Smooth muscle cell (in vitro differentiated cells): Measurements from ENCODE around the gene EPHA1. TPM values are rescaled to one million over a fixed set of nuclear protein-coding genes. Genes with fewer than 3 reads are reported as not detected.

Experiments
- DNase-seq: peaks from one replicate; lab custom pipeline; 2025; ENCODE audit not compliant: unreplicated experiment; lab: John Stamatoyannopoulos, UW
- H2AFZ ChIP-seq: fragments of 200-600 bp; sonication (generic); 2 replicates; pipeline ENCODE4 v1.6.0; 2016; ENCODE audit warnings: antibody characterized with exemption, low read depth, mild to moderate bottlenecking
- H3F3A ChIP-seq: fragments of 200-600 bp; sonication (generic); 2 replicates; pipeline ENCODE4 v1.6.0; 2017; ENCODE audit warnings: antibody characterized with exemption, low read depth
- H3K27ac ChIP-seq: fragments of 200-600 bp; sonication (generic); 2 replicates; pipeline ENCODE4 v1.5.1; 2016; ENCODE audit warnings: low read depth, mild to moderate bottlenecking
- H3K27me3 ChIP-seq: fragments of 200-600 bp; sonication (generic); 2 replicates; pipeline ENCODE4 v1.6.1; 2016; ENCODE audit warnings: low read depth, mild to moderate bottlenecking
- H3K36me3 ChIP-seq: fragments of 200-600 bp; sonication (generic); 2 replicates; pipeline ENCODE4 v1.5.1; 2016; ENCODE audit warnings: low read depth
- H3K4me1 ChIP-seq: fragments of 200-600 bp; sonication (generic); 2 replicates; pipeline ENCODE4 v1.5.1; 2016; ENCODE audit warnings: low read depth
- H3K4me2 ChIP-seq: fragments of 200-600 bp; sonication (generic); 2 replicates; pipeline ENCODE4 v1.6.0; 2016; ENCODE audit warnings: mild to moderate bottlenecking
- H3K4me3 ChIP-seq: fragments of 200-600 bp; sonication (generic); 2 replicates; pipeline ENCODE4 v1.5.1; 2016; ENCODE audit warnings: mild to moderate bottlenecking
- H3K79me2 ChIP-seq: fragments of 200-600 bp; sonication (generic); 2 replicates; pipeline ENCODE4 v1.6.0; 2016; ENCODE audit warnings: low read depth, mild to moderate bottlenecking
- H3K9ac ChIP-seq: fragments of 200-600 bp; sonication (generic); 2 replicates; pipeline ENCODE4 v1.6.0; 2016; ENCODE audit warnings: low read depth
- H3K9me3 ChIP-seq: fragments of 200-600 bp; sonication (generic); replicated peaks from 2 replicates; pipeline ENCODE4 v1.5.1; 2016; ENCODE audit warnings: low read depth
- H4K20me1 ChIP-seq: fragments of 200-600 bp; sonication (generic); 2 replicates; pipeline ENCODE4 v1.6.0; 2016; ENCODE audit warnings: low read depth
- WGBS: methylation state at CpG from one replicate; pipeline ENCODE4 v1.1.7; 2016; ENCODE audit warnings: low lambda C conversion rate; 5-methylcytosine and 5-hydroxymethylcytosine counted together
- polyA plus RNA-seq: library from polyadenylated mRNA; unstranded; fragments of >200 nt; fragmentation: Nextera tagmentation; extraction: Ambion mirVana; gene quantifications from 2 replicates; pipeline ENCODE4 v1.2.1, GENCODE V29; 2016
- total RNA-seq: library from RNA; depleted of rRNA; stranded (reverse); fragments of >200 nt; gene quantifications from 2 replicates; pipeline ENCODE4 v1.2.3, GENCODE V29; 2014
- TF ChIP-seq, protein P1 (sequence below): fragments of 200-600 bp; sonication (generic); IDR thresholded peaks from 2 replicates; pipeline ENCODE4 v1.5.1; 2017; ENCODE audit warnings: borderline replicate concordance, mild to moderate bottlenecking, antibody characterized with exemption; ENCODE audit not compliant: insufficient read depth, poor library complexity, severe bottlenecking

EPHA1 gene
- total and polyA plus RNA-seq, 2 experiments from 2014 or later: 8.7 to 19.1 TPM

DNA sequence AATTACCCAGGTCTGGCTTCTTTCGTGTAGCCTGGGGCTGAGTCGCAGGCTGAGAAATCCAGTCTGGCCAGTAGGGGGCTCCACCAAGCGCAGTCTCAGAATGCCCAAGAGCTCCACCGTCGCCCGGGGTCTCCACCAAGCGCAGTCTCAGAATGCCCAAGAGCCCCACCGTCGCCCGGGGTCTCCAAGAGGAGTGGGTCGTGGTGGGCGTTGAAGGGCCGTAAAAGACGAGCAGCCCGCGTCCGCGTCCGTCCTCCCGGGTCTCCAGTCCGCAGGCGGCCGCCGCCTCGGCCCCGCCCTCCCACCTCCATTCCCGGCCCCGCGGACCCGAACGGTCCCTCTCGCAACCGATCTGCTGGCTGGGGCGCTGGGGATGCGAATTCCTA is 28.4 kb downstream of the EPHA1 start:
- peak overlapping the region; percentile 97 for H3K27ac ChIP-seq
- H3K4me2 ChIP-seq: peak overlapping the region; percentile 85
- H4K20me1 ChIP-seq: peaks cover 39% of the 10 kb centered on the region
- DNase-seq: peak; percentile 81
- WGBS: 0% methylated on average over 27 of the region's 35 CpGs
- no peaks in the 10 kb centered on the region for H3K36me3 ChIP-seq
- peaks cover 56% of the 10 kb centered on the region for H3K79me2 ChIP-seq
- no peaks in the 10 kb centered on the region for H3K27me3 ChIP-seq
- H3K4me3 ChIP-seq: peak overlapping the region; percentile 100
- TF ChIP-seq, protein P1, sequence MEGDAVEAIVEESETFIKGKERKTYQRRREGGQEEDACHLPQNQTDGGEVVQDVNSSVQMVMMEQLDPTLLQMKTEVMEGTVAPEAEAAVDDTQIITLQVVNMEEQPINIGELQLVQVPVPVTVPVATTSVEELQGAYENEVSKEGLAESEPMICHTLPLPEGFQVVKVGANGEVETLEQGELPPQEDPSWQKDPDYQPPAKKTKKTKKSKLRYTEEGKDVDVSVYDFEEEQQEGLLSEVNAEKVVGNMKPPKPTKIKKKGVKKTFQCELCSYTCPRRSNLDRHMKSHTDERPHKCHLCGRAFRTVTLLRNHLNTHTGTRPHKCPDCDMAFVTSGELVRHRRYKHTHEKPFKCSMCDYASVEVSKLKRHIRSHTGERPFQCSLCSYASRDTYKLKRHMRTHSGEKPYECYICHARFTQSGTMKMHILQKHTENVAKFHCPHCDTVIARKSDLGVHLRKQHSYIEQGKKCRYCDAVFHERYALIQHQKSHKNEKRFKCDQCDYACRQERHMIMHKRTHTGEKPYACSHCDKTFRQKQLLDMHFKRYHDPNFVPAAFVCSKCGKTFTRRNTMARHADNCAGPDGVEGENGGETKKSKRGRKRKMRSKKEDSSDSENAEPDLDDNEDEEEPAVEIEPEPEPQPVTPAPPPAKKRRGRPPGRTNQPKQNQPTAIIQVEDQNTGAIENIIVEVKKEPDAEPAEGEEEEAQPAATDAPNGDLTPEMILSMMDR: peak; percentile 90
- peak overlapping the region; percentile 96 for H3K9ac ChIP-seq
- peaks cover 28% of the 10 kb centered on the region for H3F3A ChIP-seq
- H3K9me3 ChIP-seq: no peaks in the 10 kb centered on the region
- H3K4me1 ChIP-seq: peaks cover 38% of the 10 kb centered on the region
- no peak overlapping the region for H2AFZ ChIP-seq

- peaks cover 34% of the 10 kb centered on the region for H4K20me1 ChIP-seq
- DNase-seq: no peak
- H3K4me2 ChIP-seq: peak overlapping the region; percentile 85
- TF ChIP-seq, protein P1: no peak
- peak overlapping the region; percentile 97 for H3K27ac ChIP-seq
- peak overlapping the region; percentile 96 for H3K9ac ChIP-seq
- 29% methylated on average over 15 of the region's 15 CpGs for WGBS
- H3K9me3 ChIP-seq: no peaks in the 10 kb centered on the region
- no peaks in the 10 kb centered on the region for H3K27me3 ChIP-seq
- H3K4me1 ChIP-seq: peaks cover 38% of the 10 kb centered on the region
- H2AFZ ChIP-seq: no peak overlapping the region
- H3K36me3 ChIP-seq: no peaks in the 10 kb centered on the region
- peaks cover 51% of the 10 kb centered on the region for H3K79me2 ChIP-seq
- H3K4me3 ChIP-seq: peak overlapping the region; percentile 100
- H3F3A ChIP-seq: peaks cover 23% of the 10 kb centered on the region
These were observed 28.9 kb downstream of the EPHA1 start for GRCh38 chr7:143379611-143380259.

- H3K4me1 ChIP-seq: peaks cover 14% of the 10 kb centered on the region
- 75% methylated on average over 5 of the region's 5 CpGs for WGBS
These were observed 32.3 kb downstream of the EPHA1 start for GRCh38 chr7:143376396-143376795.

More at GRCh38 chr7:143376396-143376795, 32.3 kb downstream of the EPHA1 start:
- peaks cover 17% of the 10 kb centered on the region for H3K79me2 ChIP-seq
- no peaks in the 10 kb centered on the region for H3K9me3 ChIP-seq
- TF ChIP-seq, protein P1: no peak
- no peak for DNase-seq
- peaks cover under 1% of the 10 kb centered on the region for H4K20me1 ChIP-seq
- H2AFZ ChIP-seq: no peak overlapping the region
- H3K9ac ChIP-seq: no peak overlapping the region
- H3F3A ChIP-seq: no peaks in the 10 kb centered on the region
- H3K4me3 ChIP-seq: no peak overlapping the region
- H3K27me3 ChIP-seq: no peaks in the 10 kb centered on the region
- no peak overlapping the region for H3K4me2 ChIP-seq
- no peaks in the 10 kb centered on the region for H3K36me3 ChIP-seq
- no peak overlapping the region for H3K27ac ChIP-seq
